Measurements from ENCODE around the gene NFS1. TPM values are rescaled to one million over a fixed set of nuclear protein-coding genes. Genes with fewer than 3 reads are reported as not detected.
A peak's percentile ranks its signal among the peaks of the same experiment; 100 is the strongest.

The NFS1 gene
- polyA plus RNA-seq, 1 donor (not counting 4 experiments of a cell fraction or from before 2014, with no cell fraction given), result 39.6 TPM

DNA sequence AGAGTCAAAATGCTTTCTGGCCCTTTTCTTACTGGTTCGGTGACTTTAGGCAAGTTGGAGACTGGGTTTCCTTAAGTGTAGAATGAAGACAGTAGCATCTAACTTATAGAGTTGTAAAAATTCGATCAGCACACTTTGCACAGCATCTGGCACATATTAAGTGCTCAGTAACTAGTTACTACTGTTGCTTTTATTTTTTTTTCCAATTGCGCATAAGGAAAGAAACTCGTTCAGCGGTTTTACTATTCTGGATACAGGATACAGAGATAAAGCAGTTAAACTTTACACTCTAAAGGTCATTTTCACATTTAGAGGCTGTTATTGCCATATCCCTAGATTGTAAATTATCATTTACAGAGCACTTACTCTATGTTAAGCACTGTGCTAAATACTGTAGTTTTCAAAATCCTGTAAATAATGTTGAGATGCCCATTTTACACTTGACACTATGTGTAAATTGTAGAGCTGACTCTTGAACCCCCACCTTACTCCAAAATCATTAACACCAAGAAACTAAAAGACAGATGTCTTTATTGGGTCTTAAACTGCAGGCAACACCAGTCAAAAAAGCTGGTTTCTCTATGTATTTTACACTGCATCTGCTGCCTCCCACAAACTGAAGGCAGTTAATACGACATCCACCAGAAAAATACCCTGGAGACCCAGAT, 939 bp upstream of the NFS1 start:
- H3K36me3 ChIP-seq (ENCODE audit: control insufficient read depth in 2 of 2, extremely low read depth in 1 of 2, insufficient read depth in 2 of 2, low read length in 2 of 2), result peaks cover 17 to 18% of the 10 kb centered on the region in 2 experiments
- no peak overlapping the region for H2AFZ ChIP-seq (ENCODE audit: control insufficient read depth, low read length)
- peak overlapping the region; percentile 100 for H3K4me2 ChIP-seq (ENCODE audit: control insufficient read depth, extremely low read depth, insufficient read depth, low read depth, low read length)
- H3K79me2 ChIP-seq (ENCODE audit: control insufficient read depth, insufficient read depth, low read length), result peaks cover 33% of the 10 kb centered on the region
- peaks cover 9% of the 10 kb centered on the region for H4K20me1 ChIP-seq (ENCODE audit: control insufficient read depth, extremely low read depth, insufficient read depth, low read length)
- dilution Hi-C loops (cut with MboI; ENCODE audit: extremely low pct_ligation_motif_present, low sequenced_read_pairs), result no loop called here
- H3K27ac ChIP-seq (ENCODE audit: control insufficient read depth, insufficient read depth, low read length), result peak overlapping the region; percentile 88
- no peak for DNase-seq (ENCODE audit: low read depth, low spot score)
- no peak for FAIRE-seq
- no peaks in the 10 kb centered on the region for H3K9me3 ChIP-seq (ENCODE audit: control insufficient read depth, low read depth, low read length)
- H3K9me1 ChIP-seq (ENCODE audit: control insufficient read depth, extremely low read depth, insufficient read depth, low read length), result no peaks in the 10 kb centered on the region
- peaks cover 17% of the 10 kb centered on the region for H3K4me1 ChIP-seq (ENCODE audit: control insufficient read depth, extremely low read depth, insufficient read depth, low read length)
- H3K27me3 ChIP-seq (ENCODE audit: control insufficient read depth, extremely low read depth, insufficient read depth, low read length), result no peaks in the 10 kb centered on the region
- H3K4me3 ChIP-seq (ENCODE audit: control insufficient read depth in 2 of 3, extremely low read depth in 1 of 3, insufficient read depth in 2 of 3, low read depth in 1 of 3, low read length in 3 of 3), result peak overlapping the region; percentile 78 to 90 (median 84)
- H3K9ac ChIP-seq (ENCODE audit: control insufficient read depth, extremely low read depth, insufficient read depth, low read length), result peak overlapping the region; percentile 98
- no peak for TF ChIP-seq EZH2 (IDR thresholded peaks at IDR 0.05; ENCODE audit: low read length)
- TF ChIP-seq, protein P1, sequence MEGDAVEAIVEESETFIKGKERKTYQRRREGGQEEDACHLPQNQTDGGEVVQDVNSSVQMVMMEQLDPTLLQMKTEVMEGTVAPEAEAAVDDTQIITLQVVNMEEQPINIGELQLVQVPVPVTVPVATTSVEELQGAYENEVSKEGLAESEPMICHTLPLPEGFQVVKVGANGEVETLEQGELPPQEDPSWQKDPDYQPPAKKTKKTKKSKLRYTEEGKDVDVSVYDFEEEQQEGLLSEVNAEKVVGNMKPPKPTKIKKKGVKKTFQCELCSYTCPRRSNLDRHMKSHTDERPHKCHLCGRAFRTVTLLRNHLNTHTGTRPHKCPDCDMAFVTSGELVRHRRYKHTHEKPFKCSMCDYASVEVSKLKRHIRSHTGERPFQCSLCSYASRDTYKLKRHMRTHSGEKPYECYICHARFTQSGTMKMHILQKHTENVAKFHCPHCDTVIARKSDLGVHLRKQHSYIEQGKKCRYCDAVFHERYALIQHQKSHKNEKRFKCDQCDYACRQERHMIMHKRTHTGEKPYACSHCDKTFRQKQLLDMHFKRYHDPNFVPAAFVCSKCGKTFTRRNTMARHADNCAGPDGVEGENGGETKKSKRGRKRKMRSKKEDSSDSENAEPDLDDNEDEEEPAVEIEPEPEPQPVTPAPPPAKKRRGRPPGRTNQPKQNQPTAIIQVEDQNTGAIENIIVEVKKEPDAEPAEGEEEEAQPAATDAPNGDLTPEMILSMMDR (optimal IDR thresholded peaks at IDR 0.05 in 1 of 3, IDR thresholded peaks at IDR 0.05 in 1 of 3, conservative IDR thresholded peaks at IDR 0.05 in 1 of 3; ENCODE audit: extremely low read depth in 1 of 3, insufficient read depth in 2 of 3, low read length in 3 of 3), result no peak

- Histone ChIP-seq H3K36me3 (ENCODE audit: control insufficient read depth in 2 of 2, extremely low read depth in 1 of 2, insufficient read depth in 2 of 2, low read length in 2 of 2) (peaks cover 13 to 17% of the 10 kb centered on the region in 2 experiments), H3K9me3 (ENCODE audit: control insufficient read depth, low read depth, low read length) (no peaks in the 10 kb centered on the region), H3K27ac (ENCODE audit: control insufficient read depth, insufficient read depth, low read length) (peak overlapping the region; percentile 88), H3K79me2 (ENCODE audit: control insufficient read depth, insufficient read depth, low read length) (peaks cover 33% of the 10 kb centered on the region), H3K27me3 (ENCODE audit: control insufficient read depth, extremely low read depth, insufficient read depth, low read length) (no peaks in the 10 kb centered on the region), H3K4me3 (ENCODE audit: control insufficient read depth in 2 of 3, extremely low read depth in 1 of 3, insufficient read depth in 2 of 3, low read depth in 1 of 3, low read length in 3 of 3) (peak overlapping the region; percentile 78 to 90 (median 84)), H3K4me1 (ENCODE audit: control insufficient read depth, extremely low read depth, insufficient read depth, low read length) (peaks cover 17% of the 10 kb centered on the region), H3K9ac (ENCODE audit: control insufficient read depth, extremely low read depth, insufficient read depth, low read length) (peak overlapping the region; percentile 98), H4K20me1 (ENCODE audit: control insufficient read depth, extremely low read depth, insufficient read depth, low read length) (no peaks in the 10 kb centered on the region), H3K9me1 (ENCODE audit: control insufficient read depth, extremely low read depth, insufficient read depth, low read length) (no peaks in the 10 kb centered on the region), H3K4me2 (ENCODE audit: control insufficient read depth, extremely low read depth, insufficient read depth, low read depth, low read length) (peak overlapping the region; percentile 100), H2AFZ (ENCODE audit: control insufficient read depth, low read length) (peak overlapping the region; percentile 84)
- FAIRE-seq, result no peak
- DNase-seq (ENCODE audit: low read depth, low spot score), result no peak
- no peak for TF ChIP-seq EZH2 (IDR thresholded peaks at IDR 0.05; ENCODE audit: low read length)
- TF ChIP-seq, protein P1 (optimal IDR thresholded peaks at IDR 0.05 in 1 of 3, IDR thresholded peaks at IDR 0.05 in 1 of 3, conservative IDR thresholded peaks at IDR 0.05 in 1 of 3; ENCODE audit: extremely low read depth in 1 of 3, insufficient read depth in 2 of 3, low read length in 3 of 3), result no peak
- dilution Hi-C loops (cut with MboI; ENCODE audit: extremely low pct_ligation_motif_present, low sequenced_read_pairs), result no loop called here
Observed at GRCh38 chr20:35698298-35699126, 640 bp downstream of the NFS1 start.

Measured in keratinocyte (primary cell).